Measurements from ENCODE around the gene EYA2.
"Not testable (repeated sequence)": the region's sequence is repeated elsewhere in the genome, so short reads cannot be mapped to it uniquely, and the experiment has no call there.

The EYA2 gene

DNA sequence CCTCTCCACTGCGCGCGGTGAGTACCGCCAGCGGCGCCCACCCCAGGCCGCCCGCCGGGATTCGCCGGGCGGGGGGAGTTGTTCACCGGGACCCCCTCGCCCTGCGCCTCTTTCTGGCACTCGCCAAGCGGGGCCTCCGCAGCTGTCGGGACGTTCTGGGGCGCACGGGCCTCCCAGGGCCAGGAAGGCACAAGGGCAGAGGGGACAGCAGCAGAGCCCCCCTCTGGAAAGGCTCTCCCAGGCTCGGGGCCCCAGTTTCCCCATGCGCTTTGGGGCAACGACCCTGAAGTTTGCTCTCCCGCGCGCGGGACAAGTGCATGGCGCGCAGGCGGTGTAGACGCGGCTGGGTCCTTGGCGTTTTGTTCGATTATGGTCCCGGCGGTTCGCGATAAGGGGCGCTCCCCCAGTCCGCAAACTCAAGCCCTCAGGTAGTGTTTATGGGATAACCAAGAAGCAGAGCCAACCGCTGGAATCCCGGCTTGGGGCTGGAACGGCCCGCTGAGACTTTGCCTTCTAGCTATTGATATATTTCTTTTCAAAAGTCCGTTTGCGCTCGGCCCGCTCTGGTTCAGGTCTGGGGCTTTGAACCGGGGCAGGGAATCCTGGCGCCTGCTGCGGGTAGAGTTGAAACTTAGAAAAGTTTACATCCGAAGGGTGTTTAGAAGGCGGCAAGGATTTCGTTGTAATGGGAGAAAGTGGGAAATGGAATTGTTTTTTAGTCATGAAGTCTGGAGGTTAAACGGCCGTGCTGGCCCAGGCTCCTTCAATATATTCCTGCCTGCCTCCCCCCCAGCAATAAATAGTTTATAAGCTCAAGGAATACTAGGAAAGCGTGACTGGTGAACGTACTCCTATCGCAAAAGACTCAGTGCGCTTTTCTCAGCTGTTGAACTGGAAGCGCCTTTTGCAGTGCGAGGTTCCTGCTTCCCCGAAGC, 595 bp downstream of the EYA2 start:
- no peak for DNase-seq (ENCODE audit: low read depth, low spot score)

DNA sequence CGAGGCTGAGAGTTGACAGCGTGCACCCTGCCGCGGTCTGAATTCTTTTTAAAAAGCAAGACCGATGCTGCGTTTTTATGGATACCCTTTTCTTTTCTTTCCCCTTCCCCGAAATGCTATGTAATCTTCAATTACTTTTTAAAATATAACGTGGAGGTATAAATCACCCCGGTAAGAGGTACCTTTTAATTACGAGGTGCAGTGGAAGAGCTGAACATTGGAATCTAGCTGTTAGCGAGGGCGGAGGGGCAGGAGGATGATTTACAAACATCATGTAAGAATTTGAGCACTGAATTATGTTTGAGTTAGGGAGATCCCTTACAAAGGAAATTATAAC, 1.2 kb downstream of the EYA2 start:
- no peak for DNase-seq (ENCODE audit: low read depth, low spot score)

DNA sequence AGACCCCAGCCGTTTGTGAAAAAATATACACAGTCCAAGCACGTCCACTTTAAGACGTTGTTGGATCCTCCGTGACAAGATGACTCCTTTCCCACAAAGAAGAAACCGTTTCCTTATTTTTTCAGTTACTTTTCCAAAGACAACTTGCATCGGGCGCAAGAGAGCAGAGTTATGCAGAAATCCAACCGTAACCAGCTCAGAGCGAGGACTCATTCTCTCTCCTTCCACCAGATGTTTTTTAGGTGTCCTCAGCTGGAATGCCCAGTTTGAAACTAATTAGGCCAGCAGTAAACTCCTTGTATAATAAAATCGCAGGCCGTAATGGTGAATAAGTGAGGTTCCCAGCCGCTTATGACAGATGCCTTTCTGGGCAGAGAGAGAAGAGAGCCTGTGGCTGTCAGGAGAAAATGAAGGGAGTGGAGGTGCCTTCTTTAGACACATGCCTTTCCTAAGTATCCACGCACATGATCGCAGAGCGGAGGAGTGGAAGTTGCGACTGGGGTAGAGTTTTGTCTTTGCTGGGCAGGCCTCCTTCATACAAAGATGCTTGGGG, 2.8 kb downstream of the EYA2 start:
- no peak for DNase-seq (ENCODE audit: low read depth, low spot score)

DNA sequence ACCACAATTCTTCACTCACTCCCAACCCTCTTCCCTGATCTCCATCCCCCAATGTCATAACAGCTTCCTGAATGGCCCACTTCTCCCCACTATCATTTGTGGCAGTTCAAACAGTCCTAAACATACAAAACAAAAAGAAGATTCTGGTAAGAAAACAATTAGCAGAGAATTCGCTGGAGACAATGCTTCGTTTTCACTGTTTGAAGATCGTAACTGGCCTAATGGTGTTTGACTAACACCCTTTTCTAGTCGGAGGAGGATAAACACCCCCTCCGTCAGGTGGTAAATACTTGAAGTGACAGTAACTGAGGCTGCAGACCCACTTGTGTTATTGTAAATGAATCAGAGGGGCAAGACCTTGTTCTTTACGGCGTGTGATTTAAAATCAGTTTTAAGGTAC, 3.8 kb downstream of the EYA2 start:
- DNase-seq (ENCODE audit: low read depth, low spot score), result no peak

DNA sequence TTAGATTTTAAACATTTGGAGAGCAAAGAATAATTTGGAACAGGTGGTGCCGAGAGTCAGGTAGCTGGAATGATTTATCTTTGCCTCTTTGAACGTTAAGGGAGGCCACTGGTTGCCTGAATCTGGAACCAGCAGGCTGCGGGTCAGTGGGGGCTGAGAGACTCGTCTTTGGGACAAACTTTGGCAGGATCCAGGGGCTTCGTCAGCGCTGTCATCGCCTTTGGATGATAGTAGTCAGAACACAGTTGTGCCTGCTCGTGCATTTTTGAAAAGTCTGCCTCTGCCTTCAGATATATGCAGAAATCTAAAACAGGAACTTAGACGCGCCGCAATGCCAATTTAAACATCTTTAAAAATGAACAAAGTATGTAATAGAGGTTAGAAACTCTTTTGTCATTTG, 5.0 kb downstream of the EYA2 start:
- no peak for DNase-seq (ENCODE audit: low read depth, low spot score)

DNA sequence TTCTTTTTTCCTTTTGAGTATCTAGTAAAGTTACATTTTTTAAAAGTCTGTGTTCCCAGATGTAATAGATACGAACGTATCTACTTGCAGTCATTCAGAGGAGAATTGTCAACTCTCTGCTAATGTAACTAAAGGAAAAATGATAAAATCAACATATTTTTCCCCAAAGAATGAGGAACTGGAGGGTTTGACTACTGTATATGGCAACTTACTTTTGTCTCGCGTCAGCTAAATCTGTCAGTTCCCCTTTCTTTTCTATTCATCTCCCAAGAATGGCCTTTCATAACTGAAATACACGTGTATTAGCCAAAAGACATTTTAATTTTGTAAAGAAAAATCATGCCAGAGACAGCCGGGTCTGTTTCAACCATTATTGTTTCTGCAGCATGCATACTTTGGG, 5.4 kb downstream of the EYA2 start:
- no peak for DNase-seq (ENCODE audit: low read depth, low spot score)

DNA sequence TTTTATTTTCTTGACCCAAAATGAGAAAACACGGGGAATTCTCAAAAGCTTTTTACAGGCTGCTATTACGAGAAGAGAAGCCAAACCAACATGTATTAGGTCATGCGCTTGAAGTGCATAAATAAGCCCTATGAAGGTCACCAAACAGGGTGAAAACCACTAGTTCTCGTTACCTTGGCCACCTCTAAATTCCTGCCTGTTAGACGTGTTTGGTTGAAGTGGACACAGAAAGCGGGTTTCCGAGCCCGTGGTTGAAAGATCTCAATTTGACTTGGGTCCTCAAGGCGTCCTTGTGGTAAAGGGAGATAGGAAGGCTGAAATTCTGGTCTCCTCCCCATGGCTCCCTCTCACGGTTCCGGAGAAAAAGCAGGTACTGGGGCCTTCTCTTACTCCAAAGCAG, 6.2 kb downstream of the EYA2 start:
- DNase-seq (ENCODE audit: low read depth, low spot score), result no peak

DNA sequence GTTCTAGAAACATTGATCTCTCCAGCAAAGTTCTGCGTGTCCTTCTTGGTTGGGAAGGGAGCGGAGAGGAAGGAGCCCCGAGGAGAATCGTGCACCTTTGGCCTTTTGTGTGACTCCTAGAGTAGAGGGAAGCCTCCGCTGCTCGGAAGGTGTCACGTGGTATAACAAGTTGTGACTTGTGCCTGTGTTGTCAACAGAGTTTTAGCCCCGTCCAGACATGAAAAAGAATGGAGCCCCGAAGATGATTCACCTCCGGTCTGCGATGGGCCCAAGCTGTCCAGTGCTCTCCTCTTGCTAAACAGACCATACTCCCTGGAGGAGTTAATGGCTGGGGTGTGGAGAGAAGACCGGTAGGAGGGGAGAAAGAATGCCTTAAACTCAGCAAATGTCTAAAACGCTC, 7.0 kb downstream of the EYA2 start:
- DNase-seq (ENCODE audit: low read depth, low spot score), result no peak

DNA sequence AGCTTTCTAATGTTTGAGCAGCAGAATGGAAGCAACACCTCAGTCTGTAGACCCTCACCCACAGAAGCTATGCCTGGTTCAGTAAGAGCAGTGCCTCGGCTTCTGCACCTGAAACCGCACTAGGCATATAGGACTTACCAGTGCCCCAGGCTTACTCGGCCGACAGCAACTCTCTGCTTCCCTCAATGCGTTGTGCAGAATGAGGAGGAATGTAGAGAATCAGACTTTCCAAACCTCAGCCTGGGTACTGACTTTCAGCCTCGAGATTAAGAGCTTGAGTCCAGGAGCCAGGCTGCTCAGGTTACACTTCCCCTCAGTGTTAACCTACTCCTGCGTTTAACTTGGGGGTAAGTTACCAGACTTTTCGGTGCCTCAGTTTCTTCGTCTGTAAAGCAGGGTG, 8.6 kb downstream of the EYA2 start:
- no peak for DNase-seq (ENCODE audit: low read depth, low spot score)

DNA sequence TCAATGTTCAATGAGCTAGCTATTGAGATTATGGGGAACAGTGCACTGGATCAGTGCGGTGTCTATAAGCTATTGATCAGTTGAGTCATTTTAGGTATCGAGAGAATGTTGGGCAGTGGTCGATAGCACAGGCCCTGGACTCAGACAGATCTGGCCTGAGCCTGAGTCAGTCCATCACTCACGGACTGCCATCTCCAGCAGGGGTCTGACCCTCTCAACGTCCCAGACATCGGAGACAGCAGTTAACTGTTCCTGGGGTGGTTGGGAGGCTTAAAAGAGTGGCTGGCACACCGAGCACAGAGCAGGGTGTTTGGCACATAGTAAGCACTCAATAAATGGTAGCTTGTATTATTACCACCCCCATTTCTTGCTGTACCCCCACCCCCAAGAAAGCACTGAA, 9.3 kb downstream of the EYA2 start:
- no peak for DNase-seq (ENCODE audit: low read depth, low spot score)

DNA sequence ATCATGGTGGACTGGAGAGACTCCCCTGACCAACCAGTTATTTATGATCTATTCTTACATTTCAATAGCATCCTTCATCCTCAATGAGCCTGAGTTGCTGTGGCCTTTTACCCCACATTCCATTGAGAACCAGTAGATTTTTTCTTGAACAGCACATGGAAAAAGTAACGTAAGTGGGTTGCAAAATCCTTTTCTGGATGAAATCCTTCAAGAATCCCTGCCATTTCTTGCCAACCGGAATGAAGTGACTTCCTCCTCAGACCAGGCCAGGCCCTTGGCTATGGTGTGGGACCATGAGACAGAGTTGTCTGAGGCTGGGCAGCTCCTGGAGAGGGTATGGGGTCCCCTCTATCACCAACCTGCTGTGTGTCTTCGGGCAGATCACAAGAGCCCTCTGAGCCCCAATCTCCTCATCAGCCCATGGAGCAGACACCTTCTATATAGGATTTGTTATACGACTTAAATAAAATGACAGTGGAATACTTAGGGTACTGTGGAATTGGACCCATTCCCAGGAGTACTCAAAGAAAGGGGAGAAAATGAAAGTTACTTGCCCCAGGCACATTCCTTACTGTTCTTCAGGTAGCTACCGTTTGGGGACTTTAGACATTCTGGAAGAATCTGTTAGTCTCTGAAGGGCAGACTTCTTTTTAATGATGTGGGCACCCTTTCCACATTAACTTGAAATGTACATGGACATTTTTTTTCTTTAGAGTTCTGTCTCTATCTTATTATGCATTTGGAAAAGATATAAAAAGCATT, 10.9 kb downstream of the EYA2 start:
- DNase-seq (ENCODE audit: low read depth, low spot score), result no peak

DNA sequence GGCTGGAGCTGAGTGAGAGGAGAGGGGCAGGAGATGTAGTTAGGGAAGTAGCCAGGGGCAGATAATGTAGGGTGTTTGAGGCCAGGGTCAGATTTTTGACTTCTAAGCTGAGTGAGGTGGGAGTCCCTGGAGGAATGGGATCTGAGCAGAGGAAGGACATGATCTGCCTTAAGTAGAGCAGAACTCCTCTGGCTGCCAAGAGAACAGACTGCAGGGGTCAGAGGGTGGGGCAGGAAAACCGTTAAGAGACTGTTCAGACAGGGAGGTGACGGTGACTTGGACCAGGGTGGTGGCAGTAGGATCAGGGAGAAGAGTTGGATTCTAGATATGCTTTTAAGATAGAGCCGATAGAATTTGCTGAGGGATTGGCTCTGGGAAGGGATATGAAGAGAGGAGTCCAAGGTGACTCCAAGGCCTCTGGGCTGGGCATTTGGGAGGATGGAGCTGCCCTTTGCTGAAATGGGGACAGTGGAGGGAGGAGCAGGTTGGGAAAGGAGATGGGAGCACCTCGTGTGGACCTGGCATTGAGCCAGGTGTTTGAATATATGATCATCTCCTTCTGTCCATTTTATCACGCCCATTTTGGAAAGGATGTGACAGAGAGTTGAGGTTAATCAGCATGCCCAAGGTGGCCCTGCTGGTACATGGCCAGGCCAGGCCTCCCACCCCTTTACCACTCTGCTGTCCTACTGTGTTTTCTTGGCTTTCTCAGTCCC, 18.8 kb downstream of the EYA2 start:
- DNase-seq (ENCODE audit: low read depth, low spot score), result no peak

DNA sequence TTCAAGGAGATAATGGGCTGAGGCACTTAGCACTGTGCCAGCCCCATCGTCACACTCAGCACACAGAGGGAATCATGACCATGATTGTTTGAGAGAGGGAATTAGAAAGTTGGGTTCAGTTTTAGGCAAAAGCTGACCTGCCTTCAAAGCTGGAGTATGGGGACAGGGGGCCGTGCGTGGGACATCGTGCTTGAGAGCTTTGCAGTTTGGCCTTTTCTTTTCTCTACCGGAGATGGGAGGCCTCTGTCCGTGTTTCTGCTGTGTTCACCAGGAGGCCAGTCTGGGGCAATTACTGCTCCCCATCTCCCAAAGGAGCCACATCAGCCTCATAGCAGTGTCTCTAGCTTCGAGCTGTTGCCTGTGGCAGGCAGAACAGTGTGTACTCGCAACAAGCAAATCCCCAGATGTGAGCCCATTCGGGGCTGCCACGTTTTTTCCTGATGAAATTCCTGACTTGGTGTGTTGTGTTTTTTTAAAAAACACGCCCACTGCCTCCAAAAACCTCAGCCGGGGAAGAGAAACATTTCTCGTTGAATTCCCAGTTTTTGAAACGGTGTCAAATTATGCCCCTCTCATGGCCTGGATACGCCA, 20.2 kb downstream of the EYA2 start:
- DNase-seq (ENCODE audit: low read depth, low spot score), result no peak

DNA sequence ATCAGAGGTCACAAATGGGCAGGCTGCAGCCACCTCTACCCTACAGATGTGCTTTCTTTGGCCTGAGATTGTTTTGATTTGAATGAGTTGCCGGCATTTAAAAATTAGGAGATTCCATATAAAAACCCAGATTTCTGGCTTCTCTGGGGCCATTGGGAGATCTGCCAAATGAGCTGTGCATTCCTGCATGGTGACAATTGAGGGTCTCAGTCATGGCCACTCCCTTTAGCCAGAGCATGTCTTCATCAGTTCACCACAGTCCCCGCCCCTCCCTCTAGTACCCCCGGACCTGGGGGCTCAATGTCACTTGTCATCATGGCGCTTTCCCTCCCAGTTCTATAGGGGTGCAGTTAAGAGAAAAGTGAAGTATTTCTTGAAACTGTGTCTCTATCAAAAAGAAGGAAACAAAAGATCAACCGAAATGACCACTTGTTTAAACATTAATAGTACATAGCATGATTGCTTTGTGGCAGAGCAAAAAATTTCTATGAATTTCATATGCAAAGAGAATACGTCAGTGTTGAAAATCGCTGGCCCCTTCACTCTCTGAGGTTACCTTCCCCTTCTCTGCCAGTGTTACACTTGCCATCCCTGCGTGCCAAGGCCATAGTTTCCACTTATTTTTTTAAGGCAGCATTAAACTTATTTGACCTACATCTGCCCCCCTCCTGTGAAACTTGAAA, 21.1 kb downstream of the EYA2 start:
- DNase-seq (ENCODE audit: low read depth, low spot score), result no peak

DNA sequence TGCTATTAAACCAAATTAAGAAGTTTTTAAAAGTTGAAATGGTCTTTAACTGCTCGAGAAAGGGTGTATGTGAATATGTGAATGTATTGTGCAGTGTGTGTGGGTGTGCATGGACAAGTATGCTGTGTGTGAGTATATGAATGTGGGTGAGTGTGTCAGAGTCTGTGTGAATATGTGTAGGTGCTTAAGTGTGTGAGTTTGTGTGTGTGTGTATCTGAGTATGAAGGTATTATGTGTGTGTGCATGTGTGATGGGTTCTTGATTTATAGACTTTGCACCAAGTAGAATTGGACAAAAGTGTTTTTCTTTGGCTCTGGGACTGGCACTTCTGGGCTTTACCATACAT, 21.6 kb downstream of the EYA2 start:
- DNase-seq (ENCODE audit: low read depth, low spot score), result no peak

DNA sequence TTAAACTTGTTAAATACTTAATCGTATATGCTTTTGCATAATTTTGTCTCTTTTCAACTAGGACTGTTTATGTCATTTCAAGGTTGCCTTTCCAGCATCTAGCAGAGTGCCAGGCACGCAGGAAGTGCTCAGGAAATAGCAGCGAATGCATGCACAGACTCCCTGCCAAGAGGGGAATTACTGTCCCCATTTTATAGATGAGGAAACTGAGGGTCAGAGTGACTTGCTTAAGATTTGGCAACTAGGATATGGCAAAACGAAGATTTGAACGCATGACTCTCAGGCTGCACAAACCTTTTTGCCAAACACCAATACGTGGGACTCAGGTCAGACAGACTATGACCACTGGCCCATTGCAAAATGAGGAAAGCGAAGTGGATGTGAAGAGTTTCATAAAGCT, 22.5 kb downstream of the EYA2 start:
- DNase-seq (ENCODE audit: low read depth, low spot score), result no peak

DNA sequence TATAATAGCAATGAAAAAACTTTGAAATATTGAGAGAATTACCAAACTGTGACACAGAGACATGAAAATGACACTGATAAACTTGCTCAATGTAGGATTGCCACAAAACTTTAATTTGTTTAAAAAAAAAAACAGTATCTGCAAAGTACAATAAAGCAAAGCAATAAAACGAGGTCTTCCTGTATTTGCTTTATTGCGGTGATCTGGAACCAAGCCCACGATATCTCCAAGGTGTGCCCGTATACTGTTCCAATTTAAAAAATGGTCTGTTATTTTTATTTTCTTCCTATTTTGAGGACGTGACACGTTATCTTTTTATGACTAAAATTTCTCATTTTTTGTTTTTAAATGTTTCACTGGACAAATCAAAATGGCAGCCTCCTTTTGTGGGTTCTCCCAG, 25.5 kb downstream of the EYA2 start:
- no peak for DNase-seq (ENCODE audit: low read depth, low spot score)

DNA sequence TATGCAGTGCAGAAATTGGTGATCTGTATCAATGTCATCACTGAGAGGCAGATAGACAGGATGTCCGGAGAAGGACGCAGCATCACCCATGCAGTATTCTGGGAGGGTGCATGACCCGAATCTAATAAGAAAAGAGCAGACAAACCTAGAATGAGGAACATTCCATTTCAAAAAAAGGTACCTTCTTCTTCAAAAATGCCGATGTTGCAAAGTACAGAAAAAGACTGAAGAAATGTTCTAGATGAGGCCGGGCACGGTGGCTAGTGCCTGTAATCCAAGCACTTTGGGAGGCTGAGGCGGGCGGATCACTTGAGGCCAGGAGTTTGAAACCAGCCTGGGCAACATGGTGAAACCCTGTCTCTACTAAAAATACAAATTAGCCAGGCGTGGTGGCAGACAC, 28.2 kb downstream of the EYA2 start:
- not testable (repeated sequence) for DNase-seq (ENCODE audit: low read depth, low spot score)

DNA sequence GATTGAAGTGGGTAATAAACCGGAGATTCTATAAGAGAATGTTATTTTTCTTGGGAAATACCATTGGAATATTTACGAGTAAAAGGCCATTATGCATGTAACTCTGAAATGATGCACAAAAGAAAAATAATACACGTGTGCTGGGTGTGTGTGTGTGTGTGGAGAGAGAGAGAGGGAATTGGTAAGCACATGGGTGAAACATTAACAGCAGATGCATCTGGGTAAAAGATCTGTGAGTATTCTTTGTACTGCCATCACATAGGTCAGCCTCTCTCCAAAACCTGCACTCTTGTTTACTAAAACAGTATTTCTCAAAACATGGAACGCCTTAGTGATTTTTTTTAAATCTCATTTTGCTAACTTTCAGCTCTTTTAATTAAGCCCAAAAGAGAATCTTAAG, 28.9 kb downstream of the EYA2 start:
- no peak for DNase-seq (ENCODE audit: low read depth, low spot score)

DNA sequence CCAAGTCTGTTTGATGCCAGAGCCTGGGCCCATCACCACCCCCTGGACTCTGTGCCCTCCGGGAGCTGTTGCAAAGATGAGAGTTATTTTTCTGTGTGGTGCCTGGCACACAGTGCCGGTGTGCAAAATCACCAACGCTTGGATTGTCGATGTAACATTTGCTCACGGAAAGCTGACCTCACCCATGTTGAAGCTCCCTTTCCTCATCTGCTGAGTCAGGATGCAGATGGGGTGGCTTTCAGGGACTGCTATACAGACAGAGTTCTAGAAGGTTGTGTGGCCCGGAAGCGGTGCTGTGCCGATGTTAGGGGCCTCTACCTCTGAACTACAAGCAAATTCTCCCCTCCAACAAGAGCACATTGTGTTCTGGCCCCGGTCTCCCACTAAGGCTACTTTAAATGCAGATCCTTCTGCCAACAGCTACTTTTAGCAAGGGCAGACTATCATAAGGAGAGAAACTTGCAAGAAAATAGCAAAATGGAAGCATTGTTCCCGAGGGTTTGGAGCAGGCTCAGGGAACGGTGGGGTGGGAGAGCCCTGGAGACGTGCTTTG, 34.0 kb downstream of the EYA2 start:
- DNase-seq (ENCODE audit: low read depth, low spot score), result no peak

DNA sequence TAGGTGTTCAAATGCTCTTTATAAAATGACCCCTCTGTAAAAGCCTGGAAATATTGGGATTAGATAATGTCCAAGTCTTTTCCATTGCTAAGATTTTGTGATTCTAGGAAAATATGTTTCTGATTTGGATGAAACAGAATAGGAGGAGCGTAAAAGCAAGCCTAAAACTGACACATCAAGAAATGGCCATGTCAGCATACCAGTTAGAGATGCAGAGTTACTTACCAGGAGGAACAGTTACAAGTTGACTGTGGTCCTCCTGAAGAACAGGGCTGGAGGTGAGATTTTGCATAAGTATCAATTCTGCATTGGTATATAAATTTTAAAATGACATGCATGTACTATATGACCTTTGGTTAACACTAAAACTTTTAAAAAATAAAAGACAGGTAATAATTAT, 35.3 kb downstream of the EYA2 start:
- DNase-seq (ENCODE audit: low read depth, low spot score), result no peak
